Stimulated activated memory B cell treated with anti-CD40 and anti-IgM and Interleukin-4, amounts not matched to agents 10 μg/mL and 1 μg/mL and 100 μg/mL, for 72 hours (primary cell): Measurements from ENCODE around the gene AKIRIN2.
A peak's percentile ranks its signal among the peaks of the same experiment; 100 is the strongest.

ENCODE experiments used
- ATAC-seq: fragments of 150-1000 bp; cut with Tn5 transposase; 2 replicates; pipeline ENCODE4 v1.10.0; 2021
- H3K27ac Mint-ChIP-seq: one replicate; pipeline ENCODE4 v1.8.0; 2022; ENCODE audit warnings: mild to moderate bottlenecking, mixed read lengths
- H3K27me3 Mint-ChIP-seq: one replicate; pipeline ENCODE4 v1.8.0; 2022; ENCODE audit warnings: mixed read lengths
- H3K36me3 Mint-ChIP-seq: one replicate; pipeline ENCODE4 v1.8.0; 2022; ENCODE audit warnings: mixed read lengths
- H3K4me1 Mint-ChIP-seq: one replicate; pipeline ENCODE4 v1.8.0; 2022; ENCODE audit warnings: mixed read lengths
- H3K4me3 Mint-ChIP-seq: one replicate; pipeline ENCODE4 v1.8.0; 2022; ENCODE audit warnings: mild to moderate bottlenecking, moderate library complexity, mixed read lengths
- H3K9me3 Mint-ChIP-seq: one replicate; pipeline ENCODE4 v1.8.0; 2022; ENCODE audit warnings: mixed read lengths

The AKIRIN2 gene

GRCh38 chr6:87701676-87702588 is at the start of gene AKIRIN2:
AKIRIN2 (minus strand) TSS chr6:87702233; CDS start chr6:87701684, 549 bp downstream.
- H3K36me3 Mint-ChIP-seq = peaks cover 15% of the 10 kb centered on the region
- ATAC-seq = peak; percentile 92
- H3K4me3 Mint-ChIP-seq = peak within 1 kb of the TSS; percentile 85
- H3K9me3 Mint-ChIP-seq = no peaks in the 10 kb centered on the region
- H3K4me1 Mint-ChIP-seq = peaks cover 45% of the 10 kb centered on the region
- peak within 1 kb of the TSS; percentile 91 for H3K27ac Mint-ChIP-seq
- no peaks in the 10 kb centered on the region for H3K27me3 Mint-ChIP-seq

GRCh38 chr6:87747646-87748045 is 45.6 kb upstream of the AKIRIN2 start:
- no peaks in the 10 kb centered on the region for H3K27me3 Mint-ChIP-seq
- no peaks in the 10 kb centered on the region for H3K36me3 Mint-ChIP-seq
- no peaks in the 10 kb centered on the region for H3K9me3 Mint-ChIP-seq
- H3K4me3 Mint-ChIP-seq = no peak overlapping the region
- no peak for ATAC-seq
- H3K4me1 Mint-ChIP-seq = peaks cover 15% of the 10 kb centered on the region
- H3K27ac Mint-ChIP-seq = peak overlapping the region; percentile 11

- Mint-ChIP-seq H3K27me3 (no peaks in the 10 kb centered on the region), H3K27ac (no peak overlapping the region), H3K36me3 (no peaks in the 10 kb centered on the region), H3K4me1 (peaks cover 27% of the 10 kb centered on the region), H3K9me3 (peaks cover 1% of the 10 kb centered on the region), H3K4me3 (no peak overlapping the region)
- no peak for ATAC-seq
Measured at GRCh38 chr6:87745966-87746721, 44.1 kb upstream of the AKIRIN2 start.

- Mint-ChIP-seq H3K36me3 (no peaks in the 10 kb centered on the region), H3K27ac (peak overlapping the region; percentile 1), H3K9me3 (peaks cover 2% of the 10 kb centered on the region), H3K4me3 (no peak overlapping the region), H3K27me3 (no peaks in the 10 kb centered on the region), H3K4me1 (peaks cover 34% of the 10 kb centered on the region)
- ATAC-seq = no peak
Measured at GRCh38 chr6:87743454-87743853, 41.4 kb upstream of the AKIRIN2 start.

- H3K4me3 Mint-ChIP-seq = no peak overlapping the region
- peaks cover 2% of the 10 kb centered on the region for H3K9me3 Mint-ChIP-seq
- no peaks in the 10 kb centered on the region for H3K36me3 Mint-ChIP-seq
- ATAC-seq = peak; percentile 92
- no peaks in the 10 kb centered on the region for H3K27me3 Mint-ChIP-seq
- peaks cover 34% of the 10 kb centered on the region for H3K4me1 Mint-ChIP-seq
- H3K27ac Mint-ChIP-seq = peak overlapping the region; percentile 1
Measured at GRCh38 chr6:87742106-87742505, 40.1 kb upstream of the AKIRIN2 start.

GRCh38 chr6:87741001-87741650 is 39.1 kb upstream of the AKIRIN2 start:
- ATAC-seq = no peak

GRCh38 chr6:87738744-87739143 is 36.7 kb upstream of the AKIRIN2 start:
- Mint-ChIP-seq H3K4me1 (peaks cover 29% of the 10 kb centered on the region), H3K4me3 (no peak overlapping the region), H3K27ac (peak overlapping the region; percentile 76), H3K36me3 (no peaks in the 10 kb centered on the region), H3K9me3 (peaks cover 4% of the 10 kb centered on the region), H3K27me3 (no peaks in the 10 kb centered on the region)
- no peak for ATAC-seq

More at GRCh38 chr6:87741001-87741650, 39.1 kb upstream of the AKIRIN2 start:
- Mint-ChIP-seq H3K27me3 (no peaks in the 10 kb centered on the region), H3K27ac (peak overlapping the region; percentile 1), H3K36me3 (no peaks in the 10 kb centered on the region), H3K4me1 (peaks cover 34% of the 10 kb centered on the region), H3K4me3 (no peak overlapping the region), H3K9me3 (peaks cover 2% of the 10 kb centered on the region)

GRCh38 chr6:87738000-87738399 is 36.0 kb upstream of the AKIRIN2 start:
- H3K27me3 Mint-ChIP-seq = no peaks in the 10 kb centered on the region
- H3K27ac Mint-ChIP-seq = peak overlapping the region; percentile 76
- ATAC-seq = no peak
- no peak overlapping the region for H3K4me3 Mint-ChIP-seq
- peaks cover 23% of the 10 kb centered on the region for H3K4me1 Mint-ChIP-seq
- peaks cover 4% of the 10 kb centered on the region for H3K9me3 Mint-ChIP-seq
- no peaks in the 10 kb centered on the region for H3K36me3 Mint-ChIP-seq

- H3K4me1 Mint-ChIP-seq = peaks cover 20% of the 10 kb centered on the region
- peak overlapping the region; percentile 18 for H3K27ac Mint-ChIP-seq
- no peaks in the 10 kb centered on the region for H3K27me3 Mint-ChIP-seq
- H3K36me3 Mint-ChIP-seq = no peaks in the 10 kb centered on the region
- ATAC-seq = no peak
- peaks cover 4% of the 10 kb centered on the region for H3K9me3 Mint-ChIP-seq
- H3K4me3 Mint-ChIP-seq = no peak overlapping the region
Measured at GRCh38 chr6:87736809-87737540, 34.9 kb upstream of the AKIRIN2 start.

GRCh38 chr6:87731818-87732661 is 30.0 kb upstream of the AKIRIN2 start:
- peak overlapping the region; percentile 9 for H3K27ac Mint-ChIP-seq
- peaks cover 2% of the 10 kb centered on the region for H3K9me3 Mint-ChIP-seq
- H3K27me3 Mint-ChIP-seq = no peaks in the 10 kb centered on the region
- ATAC-seq = peak; percentile 68
- H3K4me3 Mint-ChIP-seq = peak overlapping the region; percentile 34
- H3K36me3 Mint-ChIP-seq = no peaks in the 10 kb centered on the region
- H3K4me1 Mint-ChIP-seq = peaks cover 45% of the 10 kb centered on the region

GRCh38 chr6:87731080-87731479 is 29.0 kb upstream of the AKIRIN2 start:
- no peak overlapping the region for H3K4me3 Mint-ChIP-seq
- H3K27me3 Mint-ChIP-seq = no peaks in the 10 kb centered on the region
- peaks cover 46% of the 10 kb centered on the region for H3K4me1 Mint-ChIP-seq
- no peaks in the 10 kb centered on the region for H3K36me3 Mint-ChIP-seq
- H3K9me3 Mint-ChIP-seq = peaks cover 2% of the 10 kb centered on the region
- ATAC-seq = no peak
- H3K27ac Mint-ChIP-seq = peak overlapping the region; percentile 9

GRCh38 chr6:87729965-87730719 is 28.1 kb upstream of the AKIRIN2 start:
- H3K27ac Mint-ChIP-seq = peak overlapping the region; percentile 9
- ATAC-seq = no peak
- peaks cover 55% of the 10 kb centered on the region for H3K4me1 Mint-ChIP-seq
- peaks cover 2% of the 10 kb centered on the region for H3K9me3 Mint-ChIP-seq
- no peaks in the 10 kb centered on the region for H3K36me3 Mint-ChIP-seq
- no peaks in the 10 kb centered on the region for H3K27me3 Mint-ChIP-seq
- H3K4me3 Mint-ChIP-seq = no peak overlapping the region

GRCh38 chr6:87728706-87729105 is 26.7 kb upstream of the AKIRIN2 start:
- Mint-ChIP-seq H3K4me1 (peaks cover 62% of the 10 kb centered on the region), H3K4me3 (peak overlapping the region; percentile 64), H3K27ac (peak overlapping the region; percentile 71), H3K9me3 (no peaks in the 10 kb centered on the region), H3K36me3 (no peaks in the 10 kb centered on the region), H3K27me3 (no peaks in the 10 kb centered on the region)
- no peak for ATAC-seq
